ENCODE results near the gene SLC25A51. TPM values are rescaled to one million over a fixed set of nuclear protein-coding genes. Genes with fewer than 3 reads are reported as not detected.
A peak's percentile ranks its signal among the peaks of the same experiment; 100 is the strongest.

The SLC25A51 gene
- total RNA-seq, 1 experiment from 2014 or later, result 12.9 TPM

GRCh38 chr9:37946971-37947370, 43.0 kb upstream of the SLC25A51 start:
- no peak for DNase-seq
- Mint-ChIP-seq H3K36me3 (ENCODE audit: insufficient read depth in 1 of 3, low read depth in 3 of 3) (peaks cover 3 to 40% (median 12%) of the 10 kb centered on the region in 3 experiments; a peak in 5 of 7 replicates), H3K9me3 (no peaks in the 10 kb centered on the region), H3K4me1 (peaks cover 26 to 30% of the 10 kb centered on the region in 2 experiments), H3K27me3 (ENCODE audit: low read depth) (no peaks in the 10 kb centered on the region; the same call in 1 of the 2 replicates), H3K4me3 (no peak overlapping the region), H3K27ac (peak overlapping the region in 1 of 3 experiments; percentile 80; a peak in 1 of 7 replicates)
- Histone ChIP-seq H3K23me2 (ENCODE audit: insufficient read length, low read depth, low read length, poor library complexity, severe bottlenecking) (no peaks in the 10 kb centered on the region), H3K9me3 (ENCODE audit: control insufficient read depth, low read depth, low read length) (no peaks in the 10 kb centered on the region), H3K56ac (ENCODE audit: insufficient read length, low read depth, low read length) (no peak overlapping the region), H3K4me1 (ENCODE audit: insufficient read depth, low read length) (no peaks in the 10 kb centered on the region; the same call in 1 of the 2 replicates), H4K8ac (replicated peaks; ENCODE audit: insufficient read length, low read depth, low read length) (no peak overlapping the region), H2BK15ac (ENCODE audit: low read depth, low read length) (no peak overlapping the region), H3K4ac (ENCODE audit: low read depth, low read length) (no peak overlapping the region), H3K27ac (ENCODE audit: insufficient read length, low read depth, low read length) (no peak overlapping the region), H4K5ac (ENCODE audit: insufficient read length, low read depth, low read length) (no peak overlapping the region), H4K20me1 (ENCODE audit: control insufficient read depth, insufficient read depth, insufficient read length) (no peaks in the 10 kb centered on the region), H3K18ac (ENCODE audit: insufficient read length, low read depth, low read length) (no peak overlapping the region), H3K9ac (ENCODE audit: extremely low read depth, insufficient read length, low read length) (no peak overlapping the region), H3K23ac (ENCODE audit: insufficient read length, low read depth, low read length) (no peak overlapping the region), H3T11ph (ENCODE audit: low read length) (no peak overlapping the region), H2BK20ac (ENCODE audit: low read depth, low read length, poor library complexity, severe bottlenecking) (no peak overlapping the region), H3K27me3 (ENCODE audit: insufficient read depth, low read length) (no peaks in the 10 kb centered on the region), H3K14ac (ENCODE audit: insufficient read depth, low read length) (no peak overlapping the region), H4K91ac (ENCODE audit: insufficient read length, low read depth, low read length) (no peak overlapping the region), H2BK5ac (ENCODE audit: insufficient read length, low read length) (no peak overlapping the region), H3K79me2 (ENCODE audit: insufficient read depth, low read length) (no peaks in the 10 kb centered on the region), H2AK5ac (ENCODE audit: insufficient read length, low read length) (no peak overlapping the region), H3K4me2 (ENCODE audit: insufficient read depth, insufficient read length, low read length) (no peak overlapping the region), H2BK120ac (ENCODE audit: low read depth, low read length, poor library complexity, severe bottlenecking) (no peak overlapping the region), H3K79me1 (ENCODE audit: insufficient read depth, low read depth, low read length, poor library complexity, severe bottlenecking) (no peaks in the 10 kb centered on the region), H2BK12ac (ENCODE audit: insufficient read length, low read depth, low read length) (no peak overlapping the region), H2AFZ (ENCODE audit: low read length) (no peak overlapping the region)
- TF ChIP-seq, protein P1, sequence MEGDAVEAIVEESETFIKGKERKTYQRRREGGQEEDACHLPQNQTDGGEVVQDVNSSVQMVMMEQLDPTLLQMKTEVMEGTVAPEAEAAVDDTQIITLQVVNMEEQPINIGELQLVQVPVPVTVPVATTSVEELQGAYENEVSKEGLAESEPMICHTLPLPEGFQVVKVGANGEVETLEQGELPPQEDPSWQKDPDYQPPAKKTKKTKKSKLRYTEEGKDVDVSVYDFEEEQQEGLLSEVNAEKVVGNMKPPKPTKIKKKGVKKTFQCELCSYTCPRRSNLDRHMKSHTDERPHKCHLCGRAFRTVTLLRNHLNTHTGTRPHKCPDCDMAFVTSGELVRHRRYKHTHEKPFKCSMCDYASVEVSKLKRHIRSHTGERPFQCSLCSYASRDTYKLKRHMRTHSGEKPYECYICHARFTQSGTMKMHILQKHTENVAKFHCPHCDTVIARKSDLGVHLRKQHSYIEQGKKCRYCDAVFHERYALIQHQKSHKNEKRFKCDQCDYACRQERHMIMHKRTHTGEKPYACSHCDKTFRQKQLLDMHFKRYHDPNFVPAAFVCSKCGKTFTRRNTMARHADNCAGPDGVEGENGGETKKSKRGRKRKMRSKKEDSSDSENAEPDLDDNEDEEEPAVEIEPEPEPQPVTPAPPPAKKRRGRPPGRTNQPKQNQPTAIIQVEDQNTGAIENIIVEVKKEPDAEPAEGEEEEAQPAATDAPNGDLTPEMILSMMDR (conservative IDR thresholded peaks at IDR 0.05), result no peak
- no CpG with 5 or more reads among the region's 7 CpGs for WGBS (ENCODE audit: extremely low coverage, insufficient read length, low lambda C conversion rate)

All from H9 (cell line).